VCaP (cell line): ENCODE data around the gene PAX8.
A peak's percentile ranks its signal among the peaks of the same experiment; 100 is the strongest.

Experiments
- H3K27ac ChIP-seq: fragments of 450-650 bp; 2 replicates; pipeline ENCODE4 v1.5.1; 2017
- TF ChIP-seq, protein P1 (sequence below): fragments of 450-650 bp; conservative IDR thresholded peaks from 2 replicates; pipeline ENCODE4 v1.5.1; 2017; ENCODE audit warnings: mild to moderate bottlenecking, moderate library complexity

Gene PAX8

DNA sequence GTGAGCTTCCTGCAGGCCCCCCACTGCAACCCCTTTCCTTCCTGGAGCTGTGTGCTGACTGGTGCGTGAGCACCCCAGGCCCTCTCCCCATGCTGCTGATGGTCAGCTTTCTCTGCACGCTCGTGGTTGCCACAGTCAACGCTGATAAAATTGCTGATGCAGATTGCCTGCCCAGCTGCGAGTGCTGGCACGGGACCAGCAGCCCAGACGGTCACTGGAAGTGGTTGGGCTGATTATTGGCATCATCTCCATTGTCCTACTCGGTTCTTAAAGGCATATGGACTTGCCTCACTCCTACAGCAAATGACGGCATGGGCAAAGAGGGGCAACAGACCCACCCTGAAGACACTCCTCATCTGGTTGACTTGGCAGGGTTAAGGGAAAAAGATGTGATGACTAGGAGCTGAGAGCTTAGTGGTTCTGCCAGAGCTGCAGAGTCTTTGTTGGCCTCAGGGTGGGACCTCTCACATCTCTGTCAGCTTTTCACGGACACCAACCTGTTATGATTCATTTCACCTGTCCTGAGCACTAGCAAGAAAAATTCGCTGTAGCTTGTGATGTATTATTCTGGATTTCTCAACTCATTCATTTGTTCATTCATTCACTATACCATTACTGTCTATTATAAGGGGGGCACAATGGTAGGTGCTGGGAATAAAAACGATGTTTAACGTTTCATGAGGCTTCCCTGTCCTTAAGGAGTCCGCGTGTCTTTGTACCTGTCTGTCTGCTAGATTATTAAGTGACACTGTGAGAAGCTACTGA, 38.4 kb downstream of the PAX8 start:
- TF ChIP-seq, protein P1, sequence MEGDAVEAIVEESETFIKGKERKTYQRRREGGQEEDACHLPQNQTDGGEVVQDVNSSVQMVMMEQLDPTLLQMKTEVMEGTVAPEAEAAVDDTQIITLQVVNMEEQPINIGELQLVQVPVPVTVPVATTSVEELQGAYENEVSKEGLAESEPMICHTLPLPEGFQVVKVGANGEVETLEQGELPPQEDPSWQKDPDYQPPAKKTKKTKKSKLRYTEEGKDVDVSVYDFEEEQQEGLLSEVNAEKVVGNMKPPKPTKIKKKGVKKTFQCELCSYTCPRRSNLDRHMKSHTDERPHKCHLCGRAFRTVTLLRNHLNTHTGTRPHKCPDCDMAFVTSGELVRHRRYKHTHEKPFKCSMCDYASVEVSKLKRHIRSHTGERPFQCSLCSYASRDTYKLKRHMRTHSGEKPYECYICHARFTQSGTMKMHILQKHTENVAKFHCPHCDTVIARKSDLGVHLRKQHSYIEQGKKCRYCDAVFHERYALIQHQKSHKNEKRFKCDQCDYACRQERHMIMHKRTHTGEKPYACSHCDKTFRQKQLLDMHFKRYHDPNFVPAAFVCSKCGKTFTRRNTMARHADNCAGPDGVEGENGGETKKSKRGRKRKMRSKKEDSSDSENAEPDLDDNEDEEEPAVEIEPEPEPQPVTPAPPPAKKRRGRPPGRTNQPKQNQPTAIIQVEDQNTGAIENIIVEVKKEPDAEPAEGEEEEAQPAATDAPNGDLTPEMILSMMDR: no peak
- H3K27ac ChIP-seq: no peak overlapping the region

DNA sequence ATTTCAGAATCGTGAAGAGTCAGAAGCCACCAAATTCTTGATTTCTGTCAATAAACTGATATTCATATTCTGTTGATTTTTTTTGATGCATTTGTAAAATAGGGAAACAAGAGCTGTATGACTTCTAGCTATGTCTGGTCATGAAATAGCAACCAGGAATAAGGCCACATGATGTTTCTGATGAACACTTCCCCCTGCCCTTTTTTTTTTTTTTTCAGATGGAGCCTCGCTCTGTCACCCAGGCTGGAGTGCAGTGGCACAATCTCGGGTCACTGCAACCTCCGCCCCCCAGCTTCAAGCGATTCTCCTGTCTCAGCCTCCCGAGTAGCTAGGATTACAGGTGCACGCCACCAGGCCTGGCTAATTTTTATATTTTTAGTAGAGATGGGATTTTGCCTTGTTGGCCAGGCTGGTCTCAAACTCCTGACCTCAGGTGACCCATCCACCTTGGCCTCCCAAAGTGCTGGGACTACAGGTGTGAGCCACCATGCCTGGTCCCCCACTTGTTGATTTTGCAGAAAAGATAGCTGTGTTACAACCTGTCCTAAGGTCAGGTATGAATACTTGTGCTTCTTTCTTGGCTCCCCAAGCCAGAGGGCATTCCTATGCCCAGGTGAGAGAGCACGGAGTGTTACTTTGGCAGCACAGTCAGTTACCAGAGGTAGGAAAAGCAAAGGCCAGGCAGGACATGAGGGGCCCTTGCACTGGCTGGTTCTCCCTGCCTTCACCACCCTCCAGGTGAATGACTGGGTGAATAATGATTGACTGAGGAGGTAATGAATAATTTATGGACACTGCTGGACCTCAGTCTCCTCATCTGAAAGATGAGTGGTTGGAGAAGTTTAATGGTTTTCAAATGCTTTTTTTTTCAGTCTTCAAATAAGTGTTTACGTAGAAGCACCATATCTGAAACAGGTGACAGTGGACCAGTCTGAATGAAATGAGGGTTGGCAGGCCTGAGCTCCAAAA, 39.6 kb downstream of the PAX8 start:
- no peak overlapping the region for H3K27ac ChIP-seq
- TF ChIP-seq, protein P1: no peak

DNA sequence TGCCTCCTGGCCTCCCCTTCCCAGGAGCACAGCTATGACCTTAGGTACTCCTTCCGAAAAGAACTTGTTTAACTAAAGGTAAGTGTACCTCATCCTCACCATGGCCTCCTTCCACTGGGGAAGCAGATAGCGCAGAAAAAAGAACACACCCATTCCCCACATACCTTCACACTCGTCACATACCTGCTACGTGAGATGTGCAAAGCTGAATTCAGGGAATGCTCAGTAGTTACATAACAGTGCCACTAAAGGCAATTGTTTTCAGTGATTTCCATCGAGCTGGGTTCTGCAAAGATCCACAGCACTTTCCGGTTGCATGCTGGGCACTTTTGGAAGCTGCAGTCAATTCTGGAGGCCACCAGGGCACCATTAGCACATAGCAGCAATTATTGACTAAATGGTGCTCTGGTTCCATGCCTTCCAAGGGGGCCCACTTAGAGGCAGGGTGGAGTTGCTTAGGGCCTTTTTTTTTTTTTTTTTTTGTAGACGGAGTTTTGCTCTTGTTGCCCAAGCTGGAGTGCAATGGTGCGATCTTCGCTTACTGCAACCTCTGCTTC, 41.0 kb downstream of the PAX8 start:
- TF ChIP-seq, protein P1: no peak
- H3K27ac ChIP-seq: no peak overlapping the region

DNA sequence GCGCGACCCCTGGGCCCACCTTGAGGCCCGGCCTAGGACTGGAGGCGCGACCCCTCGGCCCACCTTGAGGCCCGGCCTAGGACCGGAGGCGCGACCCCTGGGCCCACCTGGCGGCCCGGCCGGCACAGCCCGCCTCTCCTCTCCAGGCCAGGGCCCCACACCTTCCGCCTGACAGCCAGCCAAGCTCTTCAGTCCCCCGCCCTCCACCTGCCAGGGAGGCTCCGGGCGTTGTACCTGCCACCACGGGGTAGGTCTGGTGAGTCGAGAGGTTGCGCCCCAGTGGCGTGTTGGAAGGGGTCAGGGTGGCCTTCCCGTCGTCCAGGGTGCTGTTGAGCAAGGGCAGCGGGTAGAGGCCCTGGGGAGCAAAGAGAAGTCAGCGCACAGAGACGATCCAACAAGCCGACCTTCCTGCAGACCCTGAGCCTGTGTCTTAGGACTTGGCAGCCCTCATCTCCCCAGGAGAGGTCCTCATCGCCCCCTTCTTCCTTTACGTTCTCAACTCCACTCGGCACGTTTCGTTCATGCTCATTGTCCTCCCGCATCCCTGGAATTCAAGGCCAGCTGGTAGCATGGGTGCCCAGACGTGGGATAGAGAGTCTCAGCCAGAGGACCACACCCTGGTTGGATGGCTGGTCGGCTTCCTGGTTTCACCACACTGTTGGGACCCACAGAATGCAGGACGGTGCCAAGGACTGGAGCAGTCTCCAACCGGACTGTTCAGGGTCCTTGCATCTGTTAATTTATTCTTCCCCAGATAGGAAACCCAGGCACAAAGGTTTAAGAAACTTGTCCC, 42.2 kb downstream of the PAX8 start:
- TF ChIP-seq, protein P1: no peak
- H3K27ac ChIP-seq: no peak overlapping the region

DNA sequence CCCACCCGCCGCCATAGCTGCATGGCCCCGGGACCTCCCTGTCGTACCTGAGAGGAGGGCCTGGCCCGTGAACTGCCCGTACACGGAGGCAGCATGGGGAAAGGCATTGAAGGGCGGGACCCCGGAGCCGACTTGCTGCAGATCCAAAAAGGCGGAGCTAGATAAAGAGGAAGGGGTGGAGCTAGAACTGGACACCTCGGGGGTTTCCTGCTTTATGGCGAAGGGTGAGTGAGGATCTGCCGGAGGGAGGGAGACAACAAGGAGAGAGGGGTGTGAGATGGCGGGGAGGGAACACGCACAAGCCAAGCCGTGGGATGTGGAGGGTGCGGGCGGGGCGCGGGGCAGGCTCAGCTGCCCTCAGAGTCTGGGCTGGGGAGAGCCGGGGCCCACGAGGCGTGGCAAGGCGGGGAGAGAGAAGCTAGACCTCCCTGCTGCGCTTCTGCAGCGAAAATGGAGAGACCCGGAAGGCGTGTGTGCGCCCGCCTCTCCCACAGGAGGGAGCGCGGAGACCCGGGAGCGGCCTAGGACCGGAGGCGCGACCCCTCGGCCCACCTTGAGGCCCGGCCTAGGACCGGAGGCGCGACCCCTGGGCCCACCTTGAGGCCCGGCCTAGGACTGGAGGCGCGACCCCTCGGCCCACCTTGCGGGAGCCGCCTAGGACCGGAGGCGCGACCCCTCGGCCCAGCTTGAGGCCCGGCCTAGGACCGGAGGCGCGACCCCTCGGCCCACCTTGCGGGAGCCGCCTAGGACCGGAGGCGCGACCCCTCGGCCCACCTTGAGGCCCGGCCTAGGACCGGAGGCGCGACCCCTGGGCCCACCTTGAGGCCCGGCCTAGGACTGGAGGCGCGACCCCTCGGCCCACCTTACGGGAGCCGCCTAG, 43.1 kb downstream of the PAX8 start:
- peak overlapping the region; percentile 58; the same call in 1 of the 2 replicates for H3K27ac ChIP-seq

DNA sequence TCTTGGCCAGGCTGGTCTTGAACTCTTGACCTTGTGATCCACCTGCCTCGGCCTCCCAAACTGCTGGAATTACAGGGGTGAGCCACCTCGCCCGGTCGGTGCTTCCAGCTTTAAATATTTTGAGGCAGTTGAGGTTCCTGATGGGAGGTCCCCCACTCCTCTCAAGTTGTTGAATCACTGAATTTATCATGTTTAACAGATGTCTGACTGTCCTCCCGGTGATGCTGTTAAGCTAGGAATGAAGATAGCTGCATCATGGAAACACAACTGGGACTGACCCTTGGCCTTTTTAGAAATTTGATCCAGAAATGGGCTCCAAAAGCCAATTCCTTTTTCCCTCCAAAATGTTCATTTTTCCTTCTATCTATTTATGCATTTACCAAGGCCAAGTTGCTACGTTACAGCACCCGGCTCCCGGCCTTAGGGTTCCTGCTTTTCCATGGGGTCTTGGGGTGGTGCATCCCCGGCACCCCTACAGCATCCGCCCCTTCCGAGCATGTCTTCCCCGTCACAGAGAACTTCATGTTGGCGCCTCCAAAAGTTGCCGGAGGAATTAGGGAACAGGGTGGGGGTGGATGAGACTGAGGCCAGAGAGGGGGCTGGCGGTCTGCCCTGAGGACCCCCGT, 43.9 kb downstream of the PAX8 start:
- H3K27ac ChIP-seq: peak overlapping the region; percentile 58; the same call in 1 of the 2 replicates
- TF ChIP-seq, protein P1: no peak
